GM23338 (cell line): Measurements from ENCODE around the gene SRMS. TPM values are rescaled to one million over a fixed set of nuclear protein-coding genes. Genes with fewer than 3 reads are reported as not detected.

Experiments used
- ATAC-seq: fragments of 200-7000 bp; cut with Tn5 transposase; 3 replicates; pipeline ENCODE4 v1.9.1; 2020
- DNase-seq: peaks from one replicate; pipeline ENCODE4 v3.0.0-alpha.2; 2015; ENCODE audit warnings: low spot score
- H2AFZ ChIP-seq: fragments of 200-600 bp; sonication (generic); 2 replicates; pipeline ENCODE4 v1.8.0; 2016; ENCODE audit warnings: antibody characterized with exemption, mild to moderate bottlenecking, moderate library complexity
- H3F3A ChIP-seq: fragments of 200-600 bp; sonication (generic); replicated peaks from 2 replicates; pipeline ENCODE4 v1.8.0; 2017; ENCODE audit warnings: antibody characterized with exemption, mixed run types, low read depth
- H3K27ac ChIP-seq: fragments of 200-600 bp; sonication (generic); 2 replicates; pipeline ENCODE4 v1.6.1; 2016; ENCODE audit warnings: low read depth
- H3K27me3 ChIP-seq: fragments of 200-600 bp; sonication (generic); 2 replicates; pipeline ENCODE4 v1.8.0; 2016; ENCODE audit warnings: mild to moderate bottlenecking, mixed run types, moderate library complexity; ENCODE audit not compliant: insufficient read depth
- H3K36me3 ChIP-seq: fragments of 200-600 bp; sonication (generic); 2 replicates; pipeline ENCODE4 v1.8.0; 2016; ENCODE audit warnings: mild to moderate bottlenecking; ENCODE audit not compliant: insufficient read depth
- H3K4me1 ChIP-seq: fragments of 200-600 bp; sonication (generic); 2 replicates; pipeline ENCODE4 v1.8.0; 2016; ENCODE audit warnings: mild to moderate bottlenecking, moderate library complexity; ENCODE audit not compliant: insufficient read depth
- H3K4me2 ChIP-seq: fragments of 200-600 bp; sonication (generic); 2 replicates; pipeline ENCODE4 v1.7.1; 2017; ENCODE audit warnings: mixed run types
- H3K4me3 ChIP-seq: fragments of 200-600 bp; sonication (generic); 2 replicates; pipeline ENCODE4 v1.6.1; 2016; ENCODE audit warnings: mixed run types
- H3K79me2 ChIP-seq: fragments of 200-600 bp; sonication (generic); replicated peaks from 2 replicates; pipeline ENCODE4 v1.8.0; 2017; ENCODE audit warnings: mild to moderate bottlenecking; ENCODE audit not compliant: insufficient read depth
- H3K9me2 ChIP-seq: fragments of 200-600 bp; sonication (generic); 2 replicates; pipeline ENCODE4 v1.8.0; 2017; ENCODE audit not compliant: insufficient read depth
- H4K20me1 ChIP-seq: fragments of 200-600 bp; sonication (generic); replicated peaks from 2 replicates; pipeline ENCODE4 v1.8.0; 2017; ENCODE audit warnings: mild to moderate bottlenecking; ENCODE audit not compliant: insufficient read depth
- H3K27ac Mint-ChIP-seq: 2 replicates; pipeline ENCODE4 v1.8.0; 2020; ENCODE audit warnings: inconsistent platforms, mild to moderate bottlenecking, moderate library complexity, mixed read lengths
- H3K27me3 Mint-ChIP-seq: 3 replicates; pipeline ENCODE4 v1.8.0; 2022; ENCODE audit warnings: low read depth, mild to moderate bottlenecking, moderate library complexity, mixed read lengths, inconsistent platforms; ENCODE audit not compliant: insufficient read depth, poor library complexity
- H3K36me3 Mint-ChIP-seq: 3 replicates; pipeline ENCODE4 v1.8.0; 2021; ENCODE audit warnings: low read depth, mild to moderate bottlenecking, inconsistent platforms, moderate library complexity, mixed read lengths
- H3K4me1 Mint-ChIP-seq: 3 replicates; pipeline ENCODE4 v1.8.0; 2020; ENCODE audit warnings: mild to moderate bottlenecking, inconsistent platforms, mixed read lengths
- H3K4me3 Mint-ChIP-seq: 3 replicates; pipeline ENCODE4 v1.8.0; 2021; ENCODE audit warnings: moderate library complexity, mild to moderate bottlenecking, inconsistent platforms, mixed read lengths
- H3K9me3 Mint-ChIP-seq: 3 replicates; pipeline ENCODE4 v1.8.0; 2020; ENCODE audit warnings: moderate library complexity, mild to moderate bottlenecking, inconsistent platforms, mixed read lengths
- CREB1 ChIP-seq: fragments of 250-450 bp; sonication (Bioruptor Pico); IDR thresholded peaks from 2 replicates; pipeline ENCODE4 v1.5.0; 2020; ENCODE audit warnings: low read depth, mild to moderate bottlenecking, moderate library complexity
- ETS1 ChIP-seq: IDR thresholded peaks from 2 replicates; pipeline ENCODE4 v1.6.1; 2016; ENCODE audit warnings: antibody characterized with exemption
- EZH2 ChIP-seq: fragments of 200-600 bp; sonication (generic); IDR thresholded peaks from one replicate; pipeline ENCODE4 v1.8.0; 2017; ENCODE audit warnings: antibody characterized with exemption, mild to moderate bottlenecking, low read depth; ENCODE audit not compliant: unreplicated experiment
- JUNB ChIP-seq: IDR thresholded peaks from one replicate; pipeline ENCODE4 v1.6.1; 2016; ENCODE audit warnings: antibody characterized with exemption; ENCODE audit not compliant: unreplicated experiment
- NANOG ChIP-seq: IDR thresholded peaks from 2 replicates; pipeline ENCODE4 v1.6.1; 2016; ENCODE audit warnings: antibody characterized with exemption, borderline replicate concordance
- STAT1 ChIP-seq: IDR thresholded peaks from one replicate; pipeline ENCODE4 v1.6.1; 2016; ENCODE audit warnings: antibody characterized with exemption; ENCODE audit not compliant: unreplicated experiment
- ZNF114 ChIP-seq: fragments of 250-450 bp; sonication (Bioruptor Pico); IDR thresholded peaks from 2 replicates; pipeline ENCODE4 v1.5.0; 2020; ENCODE audit warnings: mild to moderate bottlenecking, moderate library complexity
- polyA plus RNA-seq: library from polyadenylated mRNA; unstranded; fragments of >200 nt; fragmentation: Nextera tagmentation; extraction: Ambion mirVana; gene quantifications from 2 replicates; pipeline ENCODE4 v1.2.1, GENCODE V29; 2016
- total RNA-seq: library from RNA; depleted of rRNA; stranded (reverse); fragments of >200 nt; shearing (Covaris generic); gene quantifications from 2 replicates; pipeline ENCODE4 v1.2.3, GENCODE V29; 2014
- TF ChIP-seq, protein P1 (sequence below), 2 experiments: fragments of 200-600 bp in 1 of 2; sonication (generic) in 1 of 2; conservative IDR thresholded peaks; 2 replicates each; pipeline versions ENCODE4 v1.5.1 to v1.6.1; 2016 to 2017; ENCODE audit warnings: antibody characterized with exemption in 2 of 2, low read depth in 2 of 2, mild to moderate bottlenecking in 2 of 2, moderate library complexity in 1 of 2
- TF ChIP-seq, protein P2 (sequence below): IDR thresholded peaks from one replicate; pipeline ENCODE4 v1.6.1; 2018; ENCODE audit warnings: antibody characterized with exemption; ENCODE audit not compliant: unreplicated experiment

Gene SRMS
- total and polyA plus RNA-seq, 2 experiments from 2014 or later: 0.23 to 0.59 TPM

- H3K27ac Mint-ChIP-seq: no peak overlapping the region
- Histone ChIP-seq H3K27ac (no peak overlapping the region), H3K4me3 (peak overlapping the region; percentile 47; the same call in 1 of the 2 replicates), H2AFZ (peak overlapping the region; percentile 47; the same call in 1 of the 2 replicates), H3K4me2 (peak overlapping the region; percentile 71), H3K4me1 (peaks cover 11% of the 10 kb centered on the region), H3K79me2 (no peaks in the 10 kb centered on the region), H3K9me2 (no peaks in the 10 kb centered on the region), H3K36me3 (no peaks in the 10 kb centered on the region), H3K27me3 (peaks cover 27% of the 10 kb centered on the region), H3F3A (no peaks in the 10 kb centered on the region), H4K20me1 (no peaks in the 10 kb centered on the region)
- peaks cover 18% of the 10 kb centered on the region; the same call in 1 of the 3 replicates for H3K9me3 Mint-ChIP-seq
- H3K27me3 Mint-ChIP-seq: peaks cover 23% of the 10 kb centered on the region
- TF ChIP-seq, protein P1, sequence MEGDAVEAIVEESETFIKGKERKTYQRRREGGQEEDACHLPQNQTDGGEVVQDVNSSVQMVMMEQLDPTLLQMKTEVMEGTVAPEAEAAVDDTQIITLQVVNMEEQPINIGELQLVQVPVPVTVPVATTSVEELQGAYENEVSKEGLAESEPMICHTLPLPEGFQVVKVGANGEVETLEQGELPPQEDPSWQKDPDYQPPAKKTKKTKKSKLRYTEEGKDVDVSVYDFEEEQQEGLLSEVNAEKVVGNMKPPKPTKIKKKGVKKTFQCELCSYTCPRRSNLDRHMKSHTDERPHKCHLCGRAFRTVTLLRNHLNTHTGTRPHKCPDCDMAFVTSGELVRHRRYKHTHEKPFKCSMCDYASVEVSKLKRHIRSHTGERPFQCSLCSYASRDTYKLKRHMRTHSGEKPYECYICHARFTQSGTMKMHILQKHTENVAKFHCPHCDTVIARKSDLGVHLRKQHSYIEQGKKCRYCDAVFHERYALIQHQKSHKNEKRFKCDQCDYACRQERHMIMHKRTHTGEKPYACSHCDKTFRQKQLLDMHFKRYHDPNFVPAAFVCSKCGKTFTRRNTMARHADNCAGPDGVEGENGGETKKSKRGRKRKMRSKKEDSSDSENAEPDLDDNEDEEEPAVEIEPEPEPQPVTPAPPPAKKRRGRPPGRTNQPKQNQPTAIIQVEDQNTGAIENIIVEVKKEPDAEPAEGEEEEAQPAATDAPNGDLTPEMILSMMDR (conservative IDR thresholded peaks at IDR 0.05; ENCODE audit: low read depth in 2 of 2): no peak
- peak; percentile 93 for TF ChIP-seq CREB1
- no peak for TF ChIP-seq JUNB
- ATAC-seq (peak; percentile 30), DNase-seq (peak; percentile 85)
- H3K4me1 Mint-ChIP-seq: peaks cover 2% of the 10 kb centered on the region; the same call in 1 of the 3 replicates
- H3K36me3 Mint-ChIP-seq: no peaks in the 10 kb centered on the region; the same call in 2 of the 3 replicates
- H3K4me3 Mint-ChIP-seq: peak overlapping the region; percentile 27; the same call in 2 of the 3 replicates
These were observed 45.5 kb downstream of the SRMS start for GRCh38 chr20:63501818-63502670.

DNA sequence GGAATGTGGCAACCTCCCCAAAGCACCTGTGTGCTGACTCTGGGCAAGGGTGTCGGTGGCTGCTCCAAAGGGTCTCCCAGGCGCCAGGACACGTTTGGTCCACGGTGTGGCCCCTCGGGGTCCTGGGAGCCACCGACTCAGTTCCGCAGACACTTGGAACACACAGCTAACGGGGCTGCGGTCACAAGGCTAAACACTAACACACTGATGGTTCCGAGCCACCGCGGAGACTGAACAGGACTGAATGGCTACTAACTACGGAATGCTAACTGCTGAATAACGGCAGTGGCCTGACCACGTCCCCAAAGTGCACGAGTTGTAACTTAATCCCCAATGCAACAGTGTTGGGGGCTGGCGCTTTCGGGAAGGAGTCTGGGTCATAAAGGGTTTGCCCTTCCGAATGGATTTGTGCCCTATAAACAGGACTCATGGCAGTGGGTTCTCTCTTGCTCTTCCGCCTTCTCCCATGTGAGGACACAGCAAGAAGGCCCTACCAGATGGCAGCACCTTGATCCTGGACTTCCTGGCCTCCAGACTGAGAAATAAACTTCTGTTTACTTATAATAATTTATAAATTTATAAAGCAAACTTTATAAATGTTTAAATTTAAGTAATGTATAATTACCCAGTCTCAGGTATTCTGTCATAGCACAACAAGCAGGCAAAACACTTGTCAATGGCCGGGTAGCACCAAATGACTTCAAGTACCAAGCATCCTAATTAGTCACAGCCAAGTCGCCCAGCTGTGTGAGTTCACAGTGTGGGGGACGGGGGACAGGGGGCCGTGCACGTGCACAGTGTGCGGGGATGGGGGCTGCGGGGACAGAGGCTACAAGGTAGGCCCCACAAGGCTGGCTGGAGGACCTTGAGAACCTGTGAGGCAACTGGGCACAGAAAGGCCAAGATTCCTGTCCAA lies 46.4 kb downstream of the SRMS start:
- Histone ChIP-seq H3K79me2 (no peaks in the 10 kb centered on the region), H3K36me3 (no peaks in the 10 kb centered on the region), H3K27ac (no peak overlapping the region), H2AFZ (no peak overlapping the region), H3K4me3 (no peak overlapping the region), H3K4me1 (peaks cover 19% of the 10 kb centered on the region), H3K9me2 (no peaks in the 10 kb centered on the region), H3F3A (no peaks in the 10 kb centered on the region), H3K27me3 (peaks cover 36% of the 10 kb centered on the region), H3K4me2 (peak overlapping the region; percentile 71), H4K20me1 (no peaks in the 10 kb centered on the region)
- no peak overlapping the region for H3K27ac Mint-ChIP-seq
- peaks cover 26% of the 10 kb centered on the region for H3K27me3 Mint-ChIP-seq
- H3K4me3 Mint-ChIP-seq: peak overlapping the region; percentile 32; the same call in 1 of the 3 replicates
- H3K9me3 Mint-ChIP-seq: peaks cover 13% of the 10 kb centered on the region; the same call in 1 of the 3 replicates
- no peak for ATAC-seq
- no peak for DNase-seq
- H3K4me1 Mint-ChIP-seq: peaks cover 5% of the 10 kb centered on the region; the same call in 2 of the 3 replicates
- no peaks in the 10 kb centered on the region; the same call in 2 of the 3 replicates for H3K36me3 Mint-ChIP-seq
- TF ChIP-seq STAT1: no peak
- TF ChIP-seq, protein P2, sequence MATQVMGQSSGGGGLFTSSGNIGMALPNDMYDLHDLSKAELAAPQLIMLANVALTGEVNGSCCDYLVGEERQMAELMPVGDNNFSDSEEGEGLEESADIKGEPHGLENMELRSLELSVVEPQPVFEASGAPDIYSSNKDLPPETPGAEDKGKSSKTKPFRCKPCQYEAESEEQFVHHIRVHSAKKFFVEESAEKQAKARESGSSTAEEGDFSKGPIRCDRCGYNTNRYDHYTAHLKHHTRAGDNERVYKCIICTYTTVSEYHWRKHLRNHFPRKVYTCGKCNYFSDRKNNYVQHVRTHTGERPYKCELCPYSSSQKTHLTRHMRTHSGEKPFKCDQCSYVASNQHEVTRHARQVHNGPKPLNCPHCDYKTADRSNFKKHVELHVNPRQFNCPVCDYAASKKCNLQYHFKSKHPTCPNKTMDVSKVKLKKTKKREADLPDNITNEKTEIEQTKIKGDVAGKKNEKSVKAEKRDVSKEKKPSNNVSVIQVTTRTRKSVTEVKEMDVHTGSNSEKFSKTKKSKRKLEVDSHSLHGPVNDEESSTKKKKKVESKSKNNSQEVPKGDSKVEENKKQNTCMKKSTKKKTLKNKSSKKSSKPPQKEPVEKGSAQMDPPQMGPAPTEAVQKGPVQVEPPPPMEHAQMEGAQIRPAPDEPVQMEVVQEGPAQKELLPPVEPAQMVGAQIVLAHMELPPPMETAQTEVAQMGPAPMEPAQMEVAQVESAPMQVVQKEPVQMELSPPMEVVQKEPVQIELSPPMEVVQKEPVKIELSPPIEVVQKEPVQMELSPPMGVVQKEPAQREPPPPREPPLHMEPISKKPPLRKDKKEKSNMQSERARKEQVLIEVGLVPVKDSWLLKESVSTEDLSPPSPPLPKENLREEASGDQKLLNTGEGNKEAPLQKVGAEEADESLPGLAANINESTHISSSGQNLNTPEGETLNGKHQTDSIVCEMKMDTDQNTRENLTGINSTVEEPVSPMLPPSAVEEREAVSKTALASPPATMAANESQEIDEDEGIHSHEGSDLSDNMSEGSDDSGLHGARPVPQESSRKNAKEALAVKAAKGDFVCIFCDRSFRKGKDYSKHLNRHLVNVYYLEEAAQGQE: no peak
- TF ChIP-seq, protein P1 (conservative IDR thresholded peaks at IDR 0.05; ENCODE audit: low read depth in 2 of 2): no peak
- no peak for TF ChIP-seq ETS1
- TF ChIP-seq CREB1: no peak
- TF ChIP-seq NANOG: no peak
- no peak for TF ChIP-seq ZNF114 (CRISPR knock-in tag)
- no peak for TF ChIP-seq JUNB
- no peak for TF ChIP-seq EZH2
